Neutrophil (primary cell): ENCODE results near the gene PRSS33.

Experiments used
- H3K27ac ChIP-seq: fragments of 200-600 bp; sonication (generic); 2 replicates; pipeline ENCODE4 v1.5.1; 2016; ENCODE audit warnings: mild to moderate bottlenecking, moderate library complexity
- H3K27me3 ChIP-seq: fragments of 200-600 bp; sonication (generic); 2 replicates; pipeline ENCODE4 v1.6.0; 2016; ENCODE audit warnings: mild to moderate bottlenecking
- H3K36me3 ChIP-seq: fragments of 200-600 bp; sonication (generic); 2 replicates; pipeline ENCODE4 v1.5.1; 2017
- H3K4me1 ChIP-seq, 2 experiments: fragments of 200-600 bp in 1 of 2; sonication (generic) in 1 of 2; 1 replicate in 1 of 2; 2 replicates in 1 of 2; pipeline versions ENCODE4 v1.5.1 to v1.6.1; 2013 to 2016; ENCODE audit warnings: low read depth in 1 of 2, low read length in 1 of 2, mild to moderate bottlenecking in 1 of 2, moderate library complexity in 1 of 2; ENCODE audit not compliant: control insufficient read depth in 1 of 2, insufficient read depth in 1 of 2
- H3K4me3 ChIP-seq, 2 experiments: fragments of 200-600 bp in 1 of 2; sonication (generic) in 1 of 2; 1 replicate in 1 of 2; 2 replicates in 1 of 2; pipeline ENCODE4 v1.5.1; 2013 to 2016; ENCODE audit warnings: low read depth in 1 of 2, low read length in 1 of 2, mild to moderate bottlenecking in 1 of 2, moderate library complexity in 1 of 2
- H3K9me3 ChIP-seq: fragments of 200-600 bp; sonication (generic); 2 replicates; pipeline ENCODE4 v1.5.1; 2016
- CTCF ChIP-seq: fragments of 200-600 bp; sonication (generic); IDR thresholded peaks from 2 replicates; pipeline ENCODE4 v1.5.1; 2016; ENCODE audit warnings: antibody characterized with exemption

The PRSS33 gene

DNA sequence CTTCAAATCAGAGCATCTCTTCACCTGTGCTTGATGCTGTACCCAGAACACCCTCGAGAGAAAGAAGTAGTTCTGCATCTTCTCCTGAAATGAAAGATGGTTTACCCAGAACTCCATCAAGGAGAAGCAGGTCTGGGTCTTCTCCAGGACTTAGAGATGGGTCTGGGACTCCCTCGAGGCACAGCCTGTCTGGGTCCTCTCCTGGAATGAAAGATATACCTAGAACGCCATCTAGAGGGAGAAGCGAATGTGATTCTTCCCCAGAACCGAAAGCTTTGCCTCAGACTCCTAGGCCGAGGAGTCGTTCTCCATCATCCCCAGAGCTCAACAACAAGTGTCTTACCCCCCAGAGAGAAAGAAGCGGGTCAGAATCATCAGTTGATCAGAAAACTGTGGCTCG is 22.6 kb downstream of the PRSS33 start:
- no peak overlapping the region for H3K27ac ChIP-seq
- peaks cover 100% of the 10 kb centered on the region for H3K36me3 ChIP-seq
- no peaks in the 10 kb centered on the region for H3K9me3 ChIP-seq
- no peak overlapping the region for H3K4me3 ChIP-seq
- no peaks in the 10 kb centered on the region for H3K4me1 ChIP-seq
- no peaks in the 10 kb centered on the region for H3K27me3 ChIP-seq
- TF ChIP-seq CTCF = no peak

- H3K4me1 ChIP-seq = no peaks in the 10 kb centered on the region
- no peaks in the 10 kb centered on the region for H3K27me3 ChIP-seq
- TF ChIP-seq CTCF = no peak
- H3K27ac ChIP-seq = no peak overlapping the region
- H3K4me3 ChIP-seq = no peak overlapping the region
- no peaks in the 10 kb centered on the region for H3K9me3 ChIP-seq
- H3K36me3 ChIP-seq = peaks cover 100% of the 10 kb centered on the region
These were observed 24.2 kb downstream of the PRSS33 start for GRCh38 chr16:2763173-2763572.

DNA sequence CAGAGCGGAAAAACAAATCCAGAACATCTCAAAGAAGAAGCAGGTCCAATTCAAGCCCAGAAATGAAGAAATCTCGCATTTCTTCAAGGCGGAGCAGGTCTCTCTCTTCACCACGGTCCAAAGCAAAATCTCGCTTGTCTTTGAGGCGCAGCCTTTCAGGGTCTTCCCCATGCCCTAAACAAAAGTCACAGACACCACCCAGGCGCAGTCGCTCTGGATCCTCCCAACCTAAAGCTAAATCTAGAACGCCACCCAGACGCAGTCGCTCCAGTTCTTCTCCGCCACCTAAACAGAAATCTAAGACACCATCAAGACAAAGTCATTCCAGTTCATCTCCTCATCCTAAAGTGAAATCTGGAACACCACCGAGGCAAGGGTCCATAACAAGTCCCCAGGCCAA is 24.6 kb downstream of the PRSS33 start:
- TF ChIP-seq CTCF = no peak
- H3K4me1 ChIP-seq = no peaks in the 10 kb centered on the region
- H3K9me3 ChIP-seq = no peaks in the 10 kb centered on the region
- H3K27me3 ChIP-seq = no peaks in the 10 kb centered on the region
- no peak overlapping the region for H3K4me3 ChIP-seq
- H3K27ac ChIP-seq = no peak overlapping the region
- H3K36me3 ChIP-seq = peaks cover 100% of the 10 kb centered on the region

DNA sequence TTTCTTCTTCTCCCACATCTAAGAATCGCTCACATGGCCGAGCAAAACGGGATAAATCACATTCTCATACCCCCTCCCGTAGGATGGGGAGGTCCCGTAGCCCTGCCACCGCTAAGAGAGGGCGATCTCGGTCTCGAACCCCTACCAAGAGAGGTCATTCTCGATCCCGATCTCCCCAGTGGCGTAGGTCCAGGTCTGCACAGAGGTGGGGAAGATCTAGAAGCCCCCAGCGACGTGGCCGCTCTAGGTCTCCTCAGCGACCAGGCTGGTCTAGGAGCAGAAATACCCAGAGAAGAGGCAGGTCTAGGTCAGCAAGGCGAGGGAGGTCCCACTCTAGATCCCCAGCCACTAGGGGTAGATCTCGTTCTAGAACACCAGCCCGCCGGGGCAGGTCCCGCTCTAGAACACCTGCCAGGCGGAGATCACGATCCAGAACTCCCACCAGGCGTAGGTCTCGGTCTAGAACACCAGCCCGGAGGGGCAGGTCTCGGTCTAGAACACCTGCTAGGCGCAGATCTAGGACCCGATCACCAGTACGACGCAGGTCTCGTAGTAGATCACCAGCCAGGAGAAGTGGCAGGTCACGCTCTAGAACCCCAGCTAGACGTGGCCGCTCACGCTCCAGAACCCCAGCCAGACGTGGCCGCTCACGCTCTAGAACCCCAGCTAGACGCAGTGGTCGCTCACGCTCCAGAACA is 25.3 kb downstream of the PRSS33 start:
- Histone ChIP-seq H3K36me3 (peaks cover 99% of the 10 kb centered on the region), H3K27me3 (no peaks in the 10 kb centered on the region), H3K4me3 (no peak overlapping the region), H3K27ac (no peak overlapping the region), H3K4me1 (no peaks in the 10 kb centered on the region), H3K9me3 (no peaks in the 10 kb centered on the region)
- no peak for TF ChIP-seq CTCF

- H3K4me3 ChIP-seq = no peak overlapping the region
These were observed 25.9 kb downstream of the PRSS33 start for GRCh38 chr16:2761472-2761871.

More at GRCh38 chr16:2761472-2761871, 25.9 kb downstream of the PRSS33 start:
- Histone ChIP-seq H3K9me3 (no peaks in the 10 kb centered on the region), H3K27me3 (no peaks in the 10 kb centered on the region), H3K4me1 (no peaks in the 10 kb centered on the region), H3K36me3 (peaks cover 93% of the 10 kb centered on the region), H3K27ac (no peak overlapping the region)
- TF ChIP-seq CTCF = no peak
